GM12872 (cell line): ENCODE data around the gene TRPM5.

Experiments
- CTCF ChIP-seq: IDR thresholded peaks from 3 replicates; pipeline ENCODE4 v1.5.1; 2011; ENCODE audit warnings: low read depth, mild to moderate bottlenecking, low read length, moderate library complexity; ENCODE audit not compliant: insufficient read depth

The TRPM5 gene

GRCh38 chr11:2462543-2462985 lies 18.2 kb upstream of the TRPM5 start:
- no peak for TF ChIP-seq CTCF

GRCh38 chr11:2461956-2462542 lies 17.7 kb upstream of the TRPM5 start:
- TF ChIP-seq CTCF, result no peak

- no peak for TF ChIP-seq CTCF
These were observed 17.1 kb upstream of the TRPM5 start for GRCh38 chr11:2461253-2461955.

- TF ChIP-seq CTCF, result no peak
These were observed 16.4 kb upstream of the TRPM5 start for GRCh38 chr11:2460540-2461252.

GRCh38 chr11:2459796-2460531 lies 15.7 kb upstream of the TRPM5 start:
- no peak for TF ChIP-seq CTCF

GRCh38 chr11:2459016-2459725 lies 14.9 kb upstream of the TRPM5 start:
- no peak for TF ChIP-seq CTCF

GRCh38 chr11:2458321-2458720 lies 14.0 kb upstream of the TRPM5 start:
- TF ChIP-seq CTCF, result no peak
